GDM1 (cell line): ENCODE measurements around the gene GOLGA8J.
"Not testable (repeated sequence)": the region's sequence is repeated elsewhere in the genome, so short reads cannot be mapped to it uniquely, and the experiment has no call there.

Experiments
- DNase-seq: peaks from one replicate; lab custom pipeline; 2025; lab: John Stamatoyannopoulos, UW

The GOLGA8J gene

GRCh38 chr15:30080816-30081215, 1.9 kb upstream of the GOLGA8J start:
- DNase-seq = not testable (repeated sequence)

DNA sequence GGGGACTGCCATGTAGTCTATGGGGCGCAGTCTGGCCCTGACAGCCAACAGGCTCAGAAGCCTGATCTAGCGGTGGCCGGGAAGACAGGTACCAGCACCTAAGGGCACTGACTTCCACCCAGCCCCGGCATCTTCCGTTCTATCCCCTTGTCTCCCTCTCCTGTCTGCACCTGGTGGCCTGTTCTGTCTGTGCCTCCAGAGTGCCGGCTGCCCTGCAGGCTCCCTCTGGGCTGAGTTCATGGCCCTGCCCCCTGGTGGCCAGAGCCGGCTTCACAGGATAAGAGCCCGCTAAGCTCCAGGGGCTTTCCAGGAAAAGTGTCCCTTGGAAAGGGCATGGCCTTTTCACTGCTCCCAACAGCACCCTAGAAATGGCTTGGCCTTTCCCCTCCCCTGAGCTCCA, 15.1 kb downstream of the GOLGA8J start:
- DNase-seq = not testable (repeated sequence)

- DNase-seq = not testable (repeated sequence)
Measured at GRCh38 chr15:30102890-30103289, 20.1 kb downstream of the GOLGA8J start.

- DNase-seq = not testable (repeated sequence)
Measured at GRCh38 chr15:30103941-30104507, 21.3 kb downstream of the GOLGA8J start.

DNA sequence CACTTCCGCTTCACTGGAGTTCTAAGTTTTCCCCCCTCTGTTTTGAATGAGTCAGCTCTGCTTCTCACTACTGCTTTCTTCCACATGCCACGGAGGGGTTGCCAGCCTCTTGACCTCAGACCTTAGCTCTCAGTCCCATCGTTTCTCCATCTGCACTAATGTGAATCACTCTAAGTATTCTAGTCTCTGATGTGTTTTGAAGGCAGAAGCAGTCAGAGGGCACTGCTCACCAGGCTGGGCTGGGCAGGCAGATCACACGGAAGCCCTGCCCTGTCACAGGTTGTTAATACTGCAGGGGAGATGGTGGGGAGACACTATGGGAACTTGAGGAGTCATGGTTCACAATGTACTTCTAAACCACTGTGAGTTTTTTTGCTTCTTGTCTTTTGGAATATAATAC, 27.8 kb downstream of the GOLGA8J start:
- not testable (repeated sequence) for DNase-seq

DNA sequence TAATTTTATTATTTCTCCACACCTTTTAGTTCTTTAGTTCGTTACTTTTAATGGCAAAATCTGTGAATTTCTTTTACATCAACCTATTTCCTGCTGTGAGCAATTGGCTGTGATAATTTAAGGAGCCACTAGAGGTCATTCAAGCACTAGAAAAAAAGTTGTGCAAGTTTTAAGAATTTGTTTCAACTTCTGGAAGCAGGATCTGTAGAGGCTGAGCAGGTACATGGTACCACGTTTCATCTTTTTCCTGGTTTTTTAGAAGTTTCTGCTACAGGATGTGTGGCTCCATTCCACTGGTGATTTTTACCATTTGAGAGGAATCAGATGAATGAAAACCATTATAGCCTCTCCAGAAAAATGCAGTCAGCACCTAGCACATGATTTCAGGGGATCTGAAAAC, 47.3 kb downstream of the GOLGA8J start:
- not testable (repeated sequence) for DNase-seq

- DNase-seq = not testable (repeated sequence)
Measured at GRCh38 chr15:30134751-30135150, 52.0 kb downstream of the GOLGA8J start, which contains the start of gene GOLGA8T. Gene GOLGA8T, plus strand, starts transcription at chr15:30135051. Its CDS starts 98 bp downstream, at chr15:30135149.
